ENCODE data around the gene SPATA32. TPM values are rescaled to one million over a fixed set of nuclear protein-coding genes. Genes with fewer than 3 reads are reported as not detected.

The SPATA32 gene
- total RNA-seq, 2 experiments from 2014 or later, result 0.25 TPM

DNA sequence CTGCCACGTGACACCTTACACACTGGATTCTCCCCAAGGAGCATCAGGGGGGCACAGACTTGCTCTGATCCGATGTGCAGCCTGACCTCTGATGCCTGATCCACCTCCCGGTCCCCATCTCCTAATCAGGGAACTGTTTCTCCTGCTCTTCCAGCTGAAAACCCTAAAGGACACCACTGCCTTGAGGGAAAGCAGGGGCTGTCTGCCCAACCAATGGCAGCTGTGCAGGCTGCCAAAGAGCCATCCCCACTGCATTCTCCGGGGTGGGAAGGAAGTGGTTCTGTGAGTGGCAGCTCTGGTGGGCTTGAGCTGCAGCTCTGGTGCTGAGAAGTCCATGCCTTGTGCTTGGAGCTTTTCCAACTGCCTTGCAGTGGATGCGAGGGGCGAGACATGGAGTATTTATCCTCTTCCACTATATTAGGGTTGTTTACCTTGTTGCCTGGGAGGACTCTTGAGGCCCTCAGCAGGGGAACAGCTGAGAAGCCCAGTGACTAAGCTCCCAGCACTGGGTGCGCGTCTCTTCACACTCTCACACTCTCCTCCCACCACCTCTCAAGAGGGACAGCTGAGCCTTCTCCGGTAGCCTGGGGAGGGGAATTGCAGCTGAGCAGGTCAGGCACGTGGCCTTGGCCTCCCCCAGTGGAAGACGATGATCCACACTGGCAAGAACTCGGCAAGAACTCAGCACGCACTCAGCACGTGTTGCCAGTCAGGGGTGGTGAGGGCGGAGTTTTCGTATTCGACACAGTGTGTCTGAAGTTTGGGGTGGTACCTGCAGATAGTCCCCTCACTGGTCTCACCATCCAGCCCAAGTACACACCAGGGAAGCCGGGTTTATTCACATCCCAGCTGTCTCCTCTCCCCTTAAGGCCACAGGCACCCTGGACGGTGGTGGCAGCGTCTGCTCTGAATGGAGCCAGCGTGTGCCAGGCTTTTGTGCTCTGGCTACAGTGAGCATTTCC is 21.1 kb upstream of the SPATA32 start:
- POLR2A ChIA-PET, result no interaction called here
- CTCF ChIA-PET, result interaction anchor here (1.4 to 2.4 kb wide), 3 partner anchors 34 to 102 kb away, joined by 4 to 11 read pairs (median 10); partner anchors contain the start of gene MAP3K14

DNA sequence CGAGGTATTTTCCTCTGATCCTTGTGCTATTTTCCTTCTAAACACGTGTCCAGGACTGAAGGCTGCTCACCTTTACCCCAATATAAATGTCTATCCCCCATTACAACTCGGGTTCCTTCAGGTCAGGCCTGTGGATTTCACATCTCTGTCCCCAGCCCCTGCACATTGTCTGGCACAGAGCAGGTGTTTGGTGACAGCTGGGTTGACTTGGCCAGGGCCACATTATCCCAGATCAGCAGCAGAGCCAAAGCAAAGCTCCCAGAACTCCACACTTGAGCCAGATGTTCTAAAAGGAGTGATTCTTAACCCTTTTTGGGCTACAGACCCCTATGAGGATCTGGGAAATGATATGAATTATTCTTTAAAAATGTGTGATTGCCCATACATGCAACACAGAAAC is 18.0 kb upstream of the SPATA32 start:
- ChIA-PET POLR2A (no interaction called here), CTCF (interaction anchor here (0.6 to 4.9 kb wide), 3 partner anchors 36 to 107 kb away, joined by 3 to 82 read pairs (median 3); no protein-coding TSS in a partner anchor)

DNA sequence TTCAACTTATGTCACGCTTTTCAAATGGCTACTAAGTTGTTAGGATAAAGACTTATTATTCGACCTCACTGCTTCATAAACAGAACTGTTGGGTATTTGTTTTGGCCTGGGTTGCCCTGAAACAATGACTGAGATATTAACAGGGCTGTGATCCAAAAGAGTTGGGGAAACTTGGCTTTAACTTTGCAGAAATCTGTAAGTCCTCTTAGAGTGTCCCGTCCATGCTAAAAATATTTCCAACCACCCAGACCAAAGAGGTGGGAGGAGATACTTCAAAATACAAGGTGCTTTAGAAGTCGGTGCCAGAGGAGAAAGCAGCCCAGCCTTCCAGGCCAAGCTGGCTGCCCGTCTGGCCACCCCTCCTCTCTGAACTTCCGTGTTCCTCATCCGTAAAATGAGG is 16.1 kb upstream of the SPATA32 start:
- CTCF ChIA-PET, result interaction anchor here (0.6 to 4.9 kb wide), 16 partner anchors 13 to 822 kb away, joined by 3 to 82 read pairs (median 5); partner anchors contain the start of genes ACBD4, FMNL1 and MAP3K14
- POLR2A ChIA-PET, result interaction anchor here (0.7 kb wide), 1 partner anchor 81 kb away, joined by 5 read pairs; no protein-coding TSS in a partner anchor

DNA sequence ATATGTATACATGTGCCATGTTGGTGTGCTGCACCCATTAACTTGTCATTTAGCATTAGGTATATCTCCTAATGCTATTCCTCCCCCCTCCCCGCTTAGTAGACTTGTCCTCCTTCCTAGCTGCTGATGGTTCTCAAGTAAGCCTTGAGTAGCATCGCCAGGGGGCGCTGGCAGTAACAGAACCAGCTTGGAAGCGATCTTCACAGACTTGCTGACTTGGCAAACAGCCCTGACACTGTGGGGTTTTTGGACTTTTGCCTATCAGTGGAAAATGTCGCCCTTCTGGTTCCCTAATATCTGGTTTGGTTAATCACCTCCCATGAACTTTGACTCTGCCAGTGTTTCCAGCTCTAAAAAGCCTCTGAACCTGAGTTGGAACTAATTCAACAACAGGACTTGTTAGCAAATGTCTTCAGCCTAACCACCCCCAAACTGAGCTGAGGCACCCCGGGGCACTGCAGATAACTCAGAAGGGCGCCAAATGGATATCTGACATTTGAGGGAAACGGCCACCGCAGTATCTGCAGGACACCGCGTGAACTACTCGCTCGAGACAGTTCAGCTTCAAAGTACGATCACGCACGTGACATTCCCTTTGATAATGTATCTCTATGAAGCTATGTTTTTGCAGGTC is 15.4 kb upstream of the SPATA32 start:
- POLR2A ChIA-PET, result interaction anchor here (0.7 kb wide), 1 partner anchor 117 kb away, joined by 5 read pairs; no protein-coding TSS in a partner anchor
- CTCF ChIA-PET, result interaction anchor here (0.6 to 4.9 kb wide), 24 partner anchors 10 to 148 kb away, joined by 3 to 82 read pairs (median 4); partner anchors contain the start of genes ACBD4, FMNL1 and MAP3K14

DNA sequence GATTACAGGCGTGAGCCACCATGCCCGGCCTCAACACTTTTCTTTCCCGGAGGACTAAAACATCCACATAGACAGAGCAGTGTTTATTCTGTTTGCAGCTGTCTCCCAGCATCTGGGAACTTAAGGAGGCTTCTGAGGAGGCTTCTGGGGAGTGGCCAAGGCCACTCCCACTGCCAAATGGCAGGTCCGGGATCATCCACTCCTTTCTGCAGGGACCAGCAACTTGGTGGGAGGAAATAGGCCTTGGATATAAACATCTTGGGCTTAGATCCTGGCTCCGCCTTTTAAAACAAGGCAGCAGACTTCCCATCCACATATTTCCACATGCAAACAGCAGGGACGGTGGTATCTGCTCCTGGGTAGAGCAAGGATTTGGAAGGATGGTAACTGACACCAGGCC is 14.1 kb upstream of the SPATA32 start:
- POLR2A ChIA-PET, result interaction anchor here (0.7 kb wide), 1 partner anchor 117 kb away, joined by 3 read pairs; no protein-coding TSS in a partner anchor

DNA sequence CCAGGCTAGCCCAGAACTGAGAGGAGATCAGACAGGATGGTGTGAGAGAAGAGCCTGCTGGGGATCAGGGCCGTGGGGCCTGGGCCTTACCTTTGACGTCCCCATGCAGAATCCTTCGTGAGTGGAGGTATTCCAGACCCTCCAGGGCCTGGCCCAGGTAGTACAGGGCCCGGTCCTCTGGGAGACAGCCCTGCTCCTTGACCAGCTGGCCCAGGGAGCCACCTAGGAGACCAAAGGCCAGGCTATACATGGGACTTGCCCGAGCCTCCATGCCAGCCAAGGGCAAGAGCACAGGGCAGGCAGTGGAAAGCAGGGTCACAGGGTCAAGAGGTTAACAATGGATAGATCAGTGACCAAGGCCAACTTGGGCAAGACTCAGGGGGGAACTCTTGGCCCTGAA is 12.1 kb upstream of the SPATA32 start:
- ChIA-PET POLR2A (no interaction called here), CTCF (interaction anchor here (3.0 kb wide), 1 partner anchor 55 kb away, joined by 12 read pairs; no protein-coding TSS in a partner anchor)

More for the DNA sequence above, 14.1 kb upstream of the SPATA32 start:
- CTCF ChIA-PET, result interaction anchor here (0.7 to 4.9 kb wide), 9 partner anchors 9 to 126 kb away, joined by 3 to 82 read pairs (median 6); partner anchors contain the start of gene FMNL1

DNA sequence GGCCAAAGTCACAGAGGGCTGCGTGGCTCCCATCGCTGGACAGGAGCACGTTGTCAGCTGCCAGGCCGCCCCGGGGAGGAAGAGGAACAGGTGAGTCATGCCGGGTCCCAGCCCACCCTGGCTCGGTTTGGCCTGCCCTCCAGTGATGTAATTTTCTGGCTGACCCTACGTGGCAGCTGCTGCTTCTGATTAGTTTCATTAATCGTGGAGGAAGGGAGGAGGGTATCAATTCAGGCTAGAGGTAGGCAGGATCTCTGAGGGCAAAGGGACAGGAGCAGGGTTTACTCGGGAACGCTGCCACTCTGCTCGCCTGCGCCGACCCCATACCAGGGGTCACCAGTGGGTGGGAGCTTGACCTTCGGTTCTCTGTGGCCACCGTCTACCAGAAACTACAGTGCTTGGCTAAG is 11.7 kb upstream of the SPATA32 start:
- ChIA-PET CTCF (interaction anchor here (3.0 kb wide), 1 partner anchor 55 kb away, joined by 12 read pairs; no protein-coding TSS in a partner anchor), POLR2A (no interaction called here)

DNA sequence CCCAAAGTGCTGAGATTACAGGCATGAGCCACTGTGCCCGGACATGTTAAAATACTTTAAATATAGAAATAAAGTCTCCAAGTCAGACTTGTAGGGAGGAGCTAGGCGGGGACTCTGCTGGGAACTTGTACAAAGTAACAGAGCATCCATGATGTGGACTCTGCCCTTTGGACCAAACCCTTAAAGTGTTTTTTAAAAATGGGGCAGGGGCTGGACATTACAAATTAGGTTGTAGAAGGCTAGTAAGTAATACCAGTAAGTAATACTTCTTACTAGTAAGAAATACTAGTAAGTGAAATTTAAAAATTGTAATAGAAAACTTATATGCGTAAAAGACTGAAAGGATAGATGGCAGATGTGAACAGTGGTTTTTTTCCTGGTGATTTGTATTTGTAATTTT is 9.7 kb upstream of the SPATA32 start:
- ChIA-PET POLR2A (no interaction called here), CTCF (interaction anchor here (1.2 to 5.4 kb wide), 7 partner anchors 14 to 113 kb away, joined by 3 to 24 read pairs (median 3); no protein-coding TSS in a partner anchor)

DNA sequence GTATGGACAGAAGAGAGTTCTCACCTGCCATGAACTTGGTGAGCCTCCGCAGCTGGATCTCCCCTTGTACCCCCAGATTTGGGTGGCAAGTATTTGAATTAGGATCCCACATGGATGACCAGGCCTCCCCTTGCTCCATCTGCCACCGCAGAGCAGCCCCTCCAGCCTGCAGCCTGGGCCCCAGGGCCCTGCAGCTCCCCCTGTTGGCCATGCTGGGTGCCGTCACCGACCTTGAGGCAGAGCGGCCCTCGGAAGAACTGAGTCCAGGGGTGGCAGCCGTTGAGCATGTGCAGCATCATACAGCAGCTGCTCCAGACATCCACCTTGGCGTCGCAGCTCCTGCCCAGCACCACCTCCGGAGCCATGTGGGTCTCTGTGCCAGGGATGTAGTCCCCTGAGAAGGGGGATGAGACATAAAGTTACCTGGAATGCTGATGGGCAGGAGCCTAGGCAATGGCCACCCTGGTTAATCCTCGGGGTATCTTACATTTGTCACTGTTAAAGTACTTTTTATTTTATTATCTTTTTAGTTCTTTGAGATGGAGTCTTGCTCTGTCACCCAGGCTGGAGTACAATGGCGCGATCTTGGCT is 9.0 kb upstream of the SPATA32 start:
- ChIA-PET CTCF (interaction anchor here (0.7 to 5.4 kb wide), 9 partner anchors 15 to 116 kb away, joined by 3 to 24 read pairs (median 3); no protein-coding TSS in a partner anchor), POLR2A (no interaction called here)

DNA sequence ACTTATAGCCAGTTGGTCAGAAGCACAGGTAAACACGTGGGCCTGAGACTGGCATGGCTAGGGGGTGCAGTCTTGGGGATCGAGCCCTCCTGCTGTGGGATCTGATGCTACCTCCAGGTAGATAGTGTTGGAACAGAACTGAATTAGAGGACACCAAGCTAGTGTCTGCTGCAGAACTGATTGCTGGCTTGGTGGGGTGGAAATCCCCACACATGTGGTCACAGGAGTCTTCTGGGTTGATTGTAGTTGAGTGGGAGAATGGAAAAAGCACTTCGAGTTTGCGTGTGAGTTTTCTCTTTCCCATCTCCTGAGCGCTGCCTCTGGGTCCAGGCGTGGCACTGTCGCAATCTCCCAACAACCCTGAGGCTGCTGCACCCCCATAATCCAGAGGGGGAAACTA is 8.0 kb upstream of the SPATA32 start:
- CTCF ChIA-PET, result interaction anchor here (1.4 to 5.4 kb wide), 2 partner anchors 108 to 115 kb away, joined by 3 to 24 read pairs; no protein-coding TSS in a partner anchor
- POLR2A ChIA-PET, result no interaction called here

DNA sequence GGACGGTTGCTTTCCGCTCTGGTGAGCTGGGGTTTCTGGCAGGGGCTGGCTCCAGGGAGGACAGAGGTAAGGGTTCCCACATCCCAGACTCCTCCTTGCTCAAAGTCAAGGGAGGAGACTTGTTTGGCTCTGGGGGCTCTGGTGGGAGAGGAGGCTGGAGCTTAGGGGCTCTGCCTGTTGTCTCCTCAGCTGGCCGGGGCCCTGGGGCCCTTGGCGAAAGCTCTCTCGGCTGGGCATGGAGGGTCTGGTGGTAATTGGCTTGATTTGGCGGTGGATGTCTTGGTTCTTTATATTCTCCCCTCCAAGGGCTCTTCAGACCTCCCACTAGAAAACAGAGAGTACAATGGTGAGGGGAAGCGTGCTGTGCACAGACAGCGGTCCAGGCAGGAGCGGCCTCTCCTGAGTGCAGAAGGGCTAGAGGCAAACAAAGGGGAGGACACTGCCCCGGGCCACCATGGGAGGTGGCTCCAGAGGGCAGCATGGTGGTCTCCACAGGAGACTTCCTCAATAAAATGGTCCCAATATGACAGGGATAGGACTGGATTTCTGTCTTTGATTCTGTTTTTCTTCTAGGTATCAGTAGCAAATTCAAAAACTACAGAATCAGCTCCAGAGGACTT is 5.7 kb upstream of the SPATA32 start:
- ChIA-PET CTCF (interaction anchor here (1.0 to 6.0 kb wide), 4 partner anchors 10 to 121 kb away, joined by 3 to 32 read pairs (median 14); no protein-coding TSS in a partner anchor), POLR2A (no interaction called here)

DNA sequence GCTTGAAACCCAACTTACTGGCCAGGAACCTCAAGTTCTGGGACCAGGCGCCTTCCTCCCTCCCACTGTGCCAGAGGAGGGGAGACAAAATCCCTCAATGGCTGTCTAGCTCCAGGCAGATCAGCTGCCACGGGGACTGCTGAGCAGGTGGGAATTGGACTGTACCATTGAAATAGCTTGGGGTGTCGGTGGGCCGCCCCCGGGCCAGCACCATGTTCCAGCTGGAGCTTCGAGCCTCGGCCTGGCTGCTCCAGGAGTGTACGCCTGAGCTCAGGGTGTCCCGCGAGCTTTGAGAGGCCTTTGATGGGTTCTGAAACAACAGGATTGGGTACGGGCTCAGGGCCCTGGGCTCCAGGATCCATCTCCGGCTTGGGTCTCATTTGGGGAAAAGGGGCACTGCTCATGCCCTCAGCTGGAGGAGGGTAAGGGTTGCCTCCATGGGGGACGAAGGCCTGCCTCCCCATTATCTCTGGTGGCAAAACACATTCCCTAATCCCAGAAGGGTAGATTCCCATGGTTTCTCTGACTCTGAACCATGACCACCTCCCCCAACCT is 4.6 kb upstream of the SPATA32 start:
- CTCF ChIA-PET, result interaction anchor here (1.0 to 6.0 kb wide), 6 partner anchors 11 to 122 kb away, joined by 3 to 32 read pairs (median 4); no protein-coding TSS in a partner anchor
- POLR2A ChIA-PET, result interaction anchor here (0.6 kb wide), 1 partner anchor 49 kb away, joined by 3 read pairs; no protein-coding TSS in a partner anchor

DNA sequence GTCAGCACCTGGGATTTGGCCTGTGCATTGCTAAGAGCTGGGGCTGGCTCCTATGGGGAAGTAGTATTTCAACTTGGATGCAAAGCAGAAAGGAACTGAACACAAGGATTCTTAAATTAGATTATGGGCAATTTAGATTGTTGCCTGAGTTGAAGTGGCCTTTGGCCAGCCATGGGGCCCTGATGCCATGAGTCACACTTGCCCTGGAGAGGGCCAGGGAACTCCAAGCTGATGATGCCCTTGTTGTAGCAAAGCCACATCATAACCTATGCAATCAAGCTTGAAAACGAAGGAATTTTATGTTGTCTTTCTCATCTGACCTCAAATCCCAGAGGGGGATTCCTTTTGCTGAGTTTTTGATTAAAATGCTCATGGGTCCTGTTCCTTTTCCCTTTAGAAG is 3.9 kb upstream of the SPATA32 start:
- ChIA-PET POLR2A (no interaction called here), CTCF (interaction anchor here (0.8 to 6.0 kb wide), 6 partner anchors 11 to 120 kb away, joined by 3 to 32 read pairs (median 3); no protein-coding TSS in a partner anchor)

DNA sequence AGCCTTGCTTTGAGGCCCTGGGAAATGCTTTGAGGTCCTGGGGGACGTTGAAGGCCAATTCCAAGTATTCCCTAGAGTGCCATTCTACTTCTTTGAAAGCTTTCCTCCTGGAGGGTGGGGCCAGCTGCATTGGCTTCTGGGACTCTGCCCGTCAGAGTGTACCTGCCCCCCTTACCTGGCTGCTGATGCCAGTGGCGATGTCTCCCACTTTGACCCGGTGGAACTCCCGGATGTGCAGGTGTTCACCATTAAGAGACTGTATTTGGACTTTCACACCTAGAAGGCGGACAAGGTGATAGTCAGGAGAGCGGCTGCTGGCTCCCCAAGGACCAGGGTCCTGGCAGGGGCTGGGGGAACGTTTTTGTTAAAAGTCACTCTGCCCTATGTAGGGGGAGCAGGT is 3.1 kb upstream of the SPATA32 start:
- ChIA-PET POLR2A (interaction anchor here (0.5 kb wide), 1 partner anchor 46 kb away, joined by 3 read pairs; no protein-coding TSS in a partner anchor), CTCF (interaction anchor here (0.8 to 6.0 kb wide), 4 partner anchors 12 to 54 kb away, joined by 3 to 32 read pairs (median 4); no protein-coding TSS in a partner anchor)

DNA sequence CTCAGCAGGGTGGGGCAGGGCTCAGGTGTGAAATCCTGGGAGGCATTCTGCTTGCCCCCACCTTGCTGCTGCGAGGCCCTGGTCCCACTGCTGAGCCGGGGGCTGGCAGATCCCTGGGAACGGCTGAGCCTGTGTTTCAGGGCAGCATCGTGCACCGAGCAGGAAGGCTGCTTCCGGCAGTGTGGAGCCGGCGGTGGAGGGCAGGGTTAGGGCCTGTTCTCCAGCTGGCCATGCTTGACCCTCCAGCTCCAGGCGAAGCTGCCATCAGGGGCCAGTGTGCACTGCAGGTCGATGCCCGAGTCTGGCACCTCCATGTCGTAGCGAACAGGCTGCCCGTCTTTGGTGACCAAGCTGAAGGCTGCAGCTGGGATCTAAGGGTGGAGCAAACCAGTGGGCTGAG is 2.5 kb upstream of the SPATA32 start:
- CTCF ChIA-PET, result interaction anchor here (0.6 to 6.0 kb wide), 3 partner anchors 13 to 182 kb away, joined by 3 to 32 read pairs (median 3); no protein-coding TSS in a partner anchor
- POLR2A ChIA-PET, result interaction anchor here (0.5 kb wide), 1 partner anchor 46 kb away, joined by 3 read pairs; no protein-coding TSS in a partner anchor

DNA sequence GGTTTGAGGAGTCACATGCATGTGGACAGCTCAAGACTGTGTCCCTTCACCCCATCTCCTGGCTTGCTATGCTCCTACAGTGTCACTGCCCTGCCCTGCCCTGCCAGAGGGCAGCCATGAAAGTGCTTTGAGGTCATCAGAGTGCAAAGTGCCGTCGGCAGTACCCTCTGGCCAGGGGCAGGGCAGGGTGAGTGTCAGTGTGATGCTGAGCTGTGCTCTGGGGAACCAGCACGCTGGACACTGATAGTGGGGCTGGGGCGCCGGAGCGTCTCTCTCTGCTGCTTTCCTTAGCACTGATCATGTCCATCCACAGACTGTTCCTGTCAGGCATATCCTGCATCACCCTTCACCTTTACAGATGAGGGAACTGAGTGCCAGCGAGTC is 1.6 kb upstream of the SPATA32 start:
- ChIA-PET CTCF (interaction anchor here (1.2 to 6.0 kb wide), 3 partner anchors 14 to 122 kb away, joined by 3 to 32 read pairs (median 4); no protein-coding TSS in a partner anchor), POLR2A (interaction anchor here (0.8 kb wide), 1 partner anchor 39 kb away, joined by 3 read pairs; no protein-coding TSS in a partner anchor)

All from activated CD8-positive, alpha-beta memory T cell treated with anti-CD3 and anti-CD28 coated beads for 36 hours (primary cell).